SU-DHL-6 (cell line): Measurements from ENCODE around the gene ZBTB32.
"Not testable (repeated sequence)": the region's sequence is repeated elsewhere in the genome, so short reads cannot be mapped to it uniquely, and the experiment has no call there.

Experiments used
- CTCF ChIP-seq: fragments of 200-600 bp; sonication (generic); IDR thresholded peaks from one replicate; pipeline ENCODE4 v1.5.1; 2017; ENCODE audit warnings: antibody characterized with exemption, mild to moderate bottlenecking, low read length, moderate library complexity; ENCODE audit not compliant: insufficient read depth, poor library complexity, severe bottlenecking
- EZH2phosphoT487 ChIP-seq: fragments of 200-600 bp; sonication (generic), shearing (Covaris generic); conservative IDR thresholded peaks from 2 replicates; pipeline ENCODE4 v1.6.1; 2018; ENCODE audit warnings: mild to moderate bottlenecking, antibody characterized with exemption, low read length, moderate library complexity, mixed read lengths

- not testable (repeated sequence) for TF ChIP-seq CTCF, EZH2phosphoT487
Measured at GRCh38 chr19:35654828-35655227, 49.5 kb upstream of the ZBTB32 start.
